ENCODE results near the gene GRIP2.

- TF ChIP-seq EP300 (IDR thresholded peaks at IDR 0.05) (no peak), CTCF (IDR thresholded peaks at IDR 0.05) (no peak), POLR2A (IDR thresholded peaks at IDR 0.05) (no peak)
Measured at GRCh38 chr3:14521611-14522010, 18.5 kb downstream of the GRIP2 start.
